ENCODE data around the gene MAST3.

DNA sequence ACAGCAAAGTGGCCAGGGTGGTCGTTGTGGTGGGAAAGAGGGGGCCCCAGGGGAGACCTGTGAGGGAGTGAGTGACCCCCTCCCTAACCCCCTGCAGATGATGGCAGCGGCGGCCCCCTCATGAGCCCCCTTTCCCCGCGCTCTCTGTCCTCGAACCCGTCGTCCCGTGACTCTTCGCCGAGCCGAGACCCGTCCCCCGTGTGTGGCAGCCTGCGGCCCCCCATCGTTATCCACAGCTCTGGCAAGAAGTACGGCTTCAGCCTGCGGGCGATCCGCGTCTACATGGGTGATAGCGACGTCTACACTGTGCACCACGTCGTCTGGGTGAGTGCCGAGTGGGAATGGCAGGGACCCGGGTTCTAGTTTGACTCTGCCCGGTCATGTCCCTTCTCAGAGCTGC, 47.3 kb downstream of the MAST3 start:
- TF ChIP-seq, protein P1, sequence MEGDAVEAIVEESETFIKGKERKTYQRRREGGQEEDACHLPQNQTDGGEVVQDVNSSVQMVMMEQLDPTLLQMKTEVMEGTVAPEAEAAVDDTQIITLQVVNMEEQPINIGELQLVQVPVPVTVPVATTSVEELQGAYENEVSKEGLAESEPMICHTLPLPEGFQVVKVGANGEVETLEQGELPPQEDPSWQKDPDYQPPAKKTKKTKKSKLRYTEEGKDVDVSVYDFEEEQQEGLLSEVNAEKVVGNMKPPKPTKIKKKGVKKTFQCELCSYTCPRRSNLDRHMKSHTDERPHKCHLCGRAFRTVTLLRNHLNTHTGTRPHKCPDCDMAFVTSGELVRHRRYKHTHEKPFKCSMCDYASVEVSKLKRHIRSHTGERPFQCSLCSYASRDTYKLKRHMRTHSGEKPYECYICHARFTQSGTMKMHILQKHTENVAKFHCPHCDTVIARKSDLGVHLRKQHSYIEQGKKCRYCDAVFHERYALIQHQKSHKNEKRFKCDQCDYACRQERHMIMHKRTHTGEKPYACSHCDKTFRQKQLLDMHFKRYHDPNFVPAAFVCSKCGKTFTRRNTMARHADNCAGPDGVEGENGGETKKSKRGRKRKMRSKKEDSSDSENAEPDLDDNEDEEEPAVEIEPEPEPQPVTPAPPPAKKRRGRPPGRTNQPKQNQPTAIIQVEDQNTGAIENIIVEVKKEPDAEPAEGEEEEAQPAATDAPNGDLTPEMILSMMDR (conservative IDR thresholded peaks at IDR 0.05 in 1 of 2, IDR thresholded peaks at IDR 0.05 in 1 of 2; ENCODE audit: extremely low read depth in 1 of 2, insufficient read depth in 1 of 2, low read depth in 1 of 2, low read length in 2 of 2) = no peak
- no peak for TF ChIP-seq EZH2 (IDR thresholded peaks at IDR 0.05; ENCODE audit: borderline replicate concordance, low read length)

All from mammary epithelial cell (primary cell).